CD4-positive, alpha-beta T cell treated with Interleukin-2 at 100 ng/mL for 4 hours (primary cell): Measurements from ENCODE around the gene BLTP3B.
"Not testable (repeated sequence)": the region's sequence is repeated elsewhere in the genome, so short reads cannot be mapped to it uniquely, and the experiment has no call there.

Experiments used
- DNase-seq: peaks from one replicate; pipeline ENCODE4 v3.0.0-alpha.2; 2020; ENCODE audit warnings: low spot score

The BLTP3B gene, protein sequence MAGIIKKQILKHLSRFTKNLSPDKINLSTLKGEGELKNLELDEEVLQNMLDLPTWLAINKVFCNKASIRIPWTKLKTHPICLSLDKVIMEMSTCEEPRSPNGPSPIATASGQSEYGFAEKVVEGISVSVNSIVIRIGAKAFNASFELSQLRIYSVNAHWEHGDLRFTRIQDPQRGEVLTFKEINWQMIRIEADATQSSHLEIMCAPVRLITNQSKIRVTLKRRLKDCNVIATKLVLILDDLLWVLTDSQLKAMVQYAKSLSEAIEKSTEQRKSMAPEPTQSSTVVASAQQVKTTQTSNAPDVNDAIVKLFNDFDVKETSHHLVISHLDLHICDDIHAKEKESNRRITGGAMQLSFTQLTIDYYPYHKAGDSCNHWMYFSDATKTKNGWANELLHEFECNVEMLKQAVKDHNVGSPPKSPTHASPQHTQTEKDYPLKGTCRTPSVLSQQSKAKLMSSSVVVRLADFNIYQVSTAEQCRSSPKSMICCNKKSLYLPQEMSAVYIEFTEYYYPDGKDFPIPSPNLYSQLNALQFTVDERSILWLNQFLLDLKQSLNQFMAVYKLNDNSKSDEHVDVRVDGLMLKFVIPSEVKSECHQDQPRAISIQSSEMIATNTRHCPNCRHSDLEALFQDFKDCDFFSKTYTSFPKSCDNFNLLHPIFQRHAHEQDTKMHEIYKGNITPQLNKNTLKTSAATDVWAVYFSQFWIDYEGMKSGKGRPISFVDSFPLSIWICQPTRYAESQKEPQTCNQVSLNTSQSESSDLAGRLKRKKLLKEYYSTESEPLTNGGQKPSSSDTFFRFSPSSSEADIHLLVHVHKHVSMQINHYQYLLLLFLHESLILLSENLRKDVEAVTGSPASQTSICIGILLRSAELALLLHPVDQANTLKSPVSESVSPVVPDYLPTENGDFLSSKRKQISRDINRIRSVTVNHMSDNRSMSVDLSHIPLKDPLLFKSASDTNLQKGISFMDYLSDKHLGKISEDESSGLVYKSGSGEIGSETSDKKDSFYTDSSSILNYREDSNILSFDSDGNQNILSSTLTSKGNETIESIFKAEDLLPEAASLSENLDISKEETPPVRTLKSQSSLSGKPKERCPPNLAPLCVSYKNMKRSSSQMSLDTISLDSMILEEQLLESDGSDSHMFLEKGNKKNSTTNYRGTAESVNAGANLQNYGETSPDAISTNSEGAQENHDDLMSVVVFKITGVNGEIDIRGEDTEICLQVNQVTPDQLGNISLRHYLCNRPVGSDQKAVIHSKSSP (N-terminal part only)

DNA sequence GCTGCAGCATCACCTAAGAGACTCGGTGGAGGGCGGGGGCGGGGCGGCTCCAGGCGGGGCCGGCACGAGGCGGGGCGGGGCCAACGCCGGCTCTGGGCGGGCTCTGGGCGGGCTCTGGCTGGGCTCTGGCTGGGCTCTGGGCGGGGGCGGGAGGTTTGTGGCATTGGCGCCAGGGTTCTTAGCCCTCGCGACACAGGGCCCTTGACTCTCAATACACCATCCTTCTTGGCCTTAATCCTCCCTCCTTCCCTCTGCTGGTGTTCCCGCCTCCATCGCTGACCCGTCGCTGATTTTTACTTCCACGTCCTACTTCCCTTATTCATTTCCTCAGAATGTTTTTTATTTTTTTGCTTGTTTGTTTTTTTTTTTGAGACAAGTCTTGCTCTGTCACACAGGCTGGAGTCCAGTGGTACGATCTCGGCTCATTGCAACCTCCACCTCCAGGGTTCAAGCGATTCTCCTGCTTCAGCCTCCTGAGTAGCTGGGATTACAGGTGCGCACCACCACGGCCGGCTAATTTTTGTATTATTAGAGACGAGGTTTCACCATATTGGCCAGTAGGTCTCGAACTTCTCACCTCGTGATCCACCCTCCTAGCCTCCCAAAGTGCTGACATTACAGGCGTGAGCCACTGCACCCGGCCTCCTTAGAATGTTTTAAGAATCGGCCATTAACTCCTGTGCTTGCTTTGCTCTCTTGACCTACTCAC lies at the start of gene BLTP3B:
Gene BLTP3B, minus strand, starts transcription at position 24 of the 709 bp plus-strand sequence. CDS start 239 bp downstream, outside the sequence.
- peak; percentile 89 for DNase-seq

DNA sequence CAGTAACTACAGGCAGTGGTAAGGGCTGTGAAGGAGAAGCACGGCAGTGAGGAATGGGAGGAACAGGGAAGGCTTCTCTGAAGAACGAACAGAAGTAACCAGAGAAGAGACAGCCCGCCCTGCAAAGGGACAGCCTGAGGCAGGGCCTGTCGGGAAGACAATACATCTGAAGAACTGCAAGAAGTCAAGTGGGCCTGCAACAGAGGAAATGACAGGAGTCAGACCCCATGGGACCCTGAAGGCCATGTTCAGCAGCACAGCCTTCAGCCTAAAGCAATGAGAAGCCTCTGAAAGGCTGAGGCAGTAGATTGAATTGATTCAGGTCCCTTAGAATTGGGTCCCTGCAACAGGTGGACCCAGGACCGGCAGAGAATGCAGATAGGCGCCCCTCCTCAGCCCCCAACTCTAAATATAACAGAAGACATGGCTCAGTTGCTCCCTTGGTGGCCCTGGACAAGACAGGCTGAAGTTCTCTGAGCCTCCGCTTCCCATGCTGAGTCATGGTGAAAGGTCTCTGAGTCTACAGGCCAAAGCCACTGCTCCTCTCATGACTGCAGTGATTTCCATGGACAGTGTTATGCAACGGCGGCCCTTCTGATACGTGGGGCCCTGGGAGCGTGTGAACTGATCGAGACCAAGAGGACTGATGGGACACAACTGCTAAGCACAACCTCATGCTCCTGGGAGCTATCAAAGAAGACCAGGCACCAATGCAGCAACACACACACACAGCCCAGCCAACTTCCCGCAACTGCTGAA lies 47.1 kb upstream of the BLTP3B start:
- DNase-seq: no peak

DNA sequence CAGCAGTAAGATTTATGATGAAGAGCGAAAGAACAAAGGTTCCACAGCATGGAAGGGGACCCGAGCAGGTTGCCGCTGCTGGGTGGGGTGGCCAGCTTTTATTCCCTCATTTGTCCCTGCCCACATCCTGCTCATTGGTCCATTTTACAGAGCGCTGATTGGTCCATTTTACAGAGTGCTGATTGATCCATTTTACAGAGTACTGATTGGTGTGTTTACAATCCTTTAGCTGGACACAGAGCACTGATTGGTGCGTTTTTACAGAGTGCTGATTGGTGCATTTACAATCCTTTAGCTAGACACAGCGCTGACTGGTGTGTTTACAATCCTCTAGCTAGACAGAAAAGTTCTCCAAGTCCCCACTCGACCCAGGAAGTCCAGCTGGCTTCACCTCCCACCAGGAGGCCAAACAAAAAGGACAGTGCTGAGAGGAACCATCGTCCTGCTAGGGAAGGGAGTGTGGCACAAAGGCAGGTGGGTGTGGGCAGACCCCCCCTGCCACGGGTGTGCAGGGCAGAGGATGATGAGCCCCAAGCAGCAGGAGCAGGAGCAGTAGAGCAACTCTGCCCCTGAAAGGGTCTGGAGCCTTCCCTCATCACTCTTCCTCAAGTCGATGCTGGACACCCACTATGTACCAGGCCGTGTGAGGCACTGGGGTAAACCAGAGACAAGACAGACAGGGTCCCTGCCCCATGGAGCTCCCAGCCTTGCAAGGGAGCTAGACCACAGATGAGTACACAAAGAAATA lies 46.4 kb upstream of the BLTP3B start:
- not testable (repeated sequence) for DNase-seq

DNA sequence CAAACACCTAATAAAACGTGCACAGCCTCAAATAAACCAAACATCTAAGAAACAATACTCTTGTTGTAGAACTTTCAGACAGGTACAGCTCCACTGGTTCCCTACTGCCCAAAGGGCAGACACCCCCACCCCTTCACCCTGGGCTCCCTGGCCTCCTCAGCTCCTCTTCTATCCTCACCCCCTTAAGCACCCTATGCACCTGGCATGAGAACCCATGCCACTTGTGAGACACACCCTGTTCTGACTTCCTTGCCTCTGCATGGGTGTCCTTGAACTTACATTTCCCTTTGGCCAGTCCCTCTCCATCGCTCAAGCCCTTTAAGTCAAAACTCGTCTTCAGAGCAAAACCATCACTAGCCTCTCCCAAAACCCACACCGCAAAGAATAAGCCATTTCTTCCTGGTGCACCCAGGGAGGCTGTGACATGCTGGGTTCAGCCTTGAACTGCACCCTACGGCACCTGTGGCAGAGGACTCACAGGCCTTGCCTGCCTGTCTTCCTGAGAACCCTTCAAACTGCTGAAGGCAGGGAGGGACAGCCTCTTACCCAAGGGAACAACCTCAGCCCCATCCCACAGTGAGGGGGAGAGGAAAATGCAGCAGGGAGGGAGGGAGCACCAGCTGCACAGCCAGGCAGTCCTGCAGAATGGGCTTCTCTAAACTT lies 45.3 kb upstream of the BLTP3B start:
- no peak for DNase-seq

DNA sequence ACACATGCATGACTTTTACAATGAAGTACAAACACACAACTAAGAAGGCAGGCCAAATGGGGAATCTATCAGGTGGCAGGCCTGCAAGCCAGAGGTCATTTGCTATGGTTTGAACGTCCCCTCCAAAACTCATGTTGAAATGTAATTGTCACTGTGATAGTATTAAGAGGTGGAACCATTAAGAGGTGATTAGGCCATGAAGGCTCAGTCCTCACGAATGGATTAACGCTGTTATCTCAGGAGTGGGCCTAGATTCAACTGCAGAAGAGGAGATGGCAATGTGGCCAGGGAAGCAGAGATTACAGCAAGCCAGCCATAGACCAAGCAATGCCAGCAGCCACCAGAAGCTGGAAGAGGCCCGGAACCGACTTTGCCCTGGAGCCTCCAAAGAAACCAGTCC lies 44.4 kb upstream of the BLTP3B start:
- DNase-seq: no peak

DNA sequence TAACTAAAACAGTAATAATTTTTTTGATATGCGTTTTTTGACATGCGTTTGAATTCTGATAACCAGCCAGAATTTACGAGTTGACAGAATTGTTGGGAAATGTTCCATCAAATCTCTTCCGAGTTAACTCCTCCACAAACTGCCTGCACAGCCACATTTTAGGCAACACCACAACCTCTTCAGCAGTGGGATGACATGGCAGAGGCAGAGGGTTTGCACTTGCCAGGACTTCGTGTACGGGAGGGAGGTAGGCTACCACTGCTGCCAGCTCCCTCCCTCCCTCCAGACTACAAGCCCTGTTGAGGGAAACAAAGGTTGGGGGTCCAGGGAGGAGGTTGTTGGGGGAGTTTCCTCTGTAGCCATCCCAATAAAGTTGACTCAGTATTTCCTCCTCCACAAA lies 43.4 kb upstream of the BLTP3B start:
- DNase-seq: no peak

DNA sequence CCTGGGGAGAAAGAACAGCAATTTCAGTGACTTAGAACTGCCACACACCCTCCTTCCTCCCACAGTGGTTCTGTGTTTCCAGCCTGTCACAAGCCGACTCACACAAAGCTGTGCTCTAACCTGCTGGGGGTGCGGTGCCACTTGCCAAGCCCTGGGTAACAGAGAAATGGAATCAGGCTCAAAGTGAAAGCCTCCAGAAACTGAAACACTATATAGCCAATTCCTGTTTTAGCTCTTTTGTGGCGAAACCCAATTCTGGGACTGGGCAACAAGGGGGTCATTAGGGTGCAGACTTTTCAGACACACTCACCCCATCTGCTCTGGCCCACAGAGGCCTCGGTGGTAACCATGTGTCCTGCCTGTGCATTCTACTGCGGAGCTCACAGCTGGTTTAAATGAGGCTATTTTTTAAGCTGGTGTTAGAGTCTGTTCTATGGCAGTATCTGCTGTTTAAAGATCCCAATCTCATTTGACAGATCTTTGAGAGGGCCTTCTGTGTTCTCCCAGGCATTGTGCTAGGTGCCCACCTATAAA lies 42.8 kb upstream of the BLTP3B start:
- DNase-seq: no peak

DNA sequence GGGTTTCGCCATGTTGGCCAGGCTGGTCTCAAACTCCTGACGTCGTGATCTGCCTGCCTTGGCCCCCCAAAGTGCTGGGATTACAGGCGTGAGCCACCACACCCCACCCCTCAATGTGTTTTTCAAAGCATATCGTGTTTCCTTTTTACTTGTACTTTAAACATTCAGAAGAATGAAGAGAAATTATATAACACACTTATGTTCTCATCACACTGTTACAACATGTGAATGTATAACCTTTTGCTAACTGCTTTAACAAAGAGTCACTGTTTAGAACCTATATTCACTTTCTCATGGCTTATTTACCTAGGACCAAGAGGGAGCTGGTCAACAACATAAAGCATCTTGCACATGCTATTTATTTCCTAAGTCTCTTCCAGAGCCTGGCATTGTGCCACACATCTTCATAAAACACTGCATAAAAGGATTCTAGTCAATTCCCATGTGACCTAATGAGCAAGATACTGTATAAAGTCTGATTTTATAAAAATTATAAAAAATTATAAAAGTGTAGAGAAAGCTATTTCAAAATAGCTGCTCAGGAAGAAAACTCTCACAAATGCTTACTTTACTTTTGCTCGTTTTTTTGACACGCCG lies 42.0 kb upstream of the BLTP3B start:
- DNase-seq: no peak

DNA sequence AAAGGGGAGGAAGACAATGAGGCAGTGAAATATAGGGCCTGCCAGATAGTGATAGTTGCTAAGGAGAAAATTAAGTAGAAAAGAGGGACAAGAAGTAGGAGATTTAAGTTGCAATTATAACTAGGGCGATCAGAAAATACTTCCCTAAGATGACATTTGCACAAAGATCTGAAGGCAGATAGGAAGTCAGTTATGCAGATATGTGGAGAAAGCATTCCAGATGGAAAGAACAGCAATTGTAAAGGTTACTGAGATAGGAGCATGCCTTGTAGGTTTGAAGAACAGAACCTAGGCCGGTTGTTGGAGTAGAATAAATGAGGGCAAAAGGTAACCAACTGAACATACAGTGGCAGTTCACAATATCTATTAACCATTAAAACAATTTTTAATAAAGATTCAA lies 36.6 kb upstream of the BLTP3B start:
- no peak for DNase-seq

DNA sequence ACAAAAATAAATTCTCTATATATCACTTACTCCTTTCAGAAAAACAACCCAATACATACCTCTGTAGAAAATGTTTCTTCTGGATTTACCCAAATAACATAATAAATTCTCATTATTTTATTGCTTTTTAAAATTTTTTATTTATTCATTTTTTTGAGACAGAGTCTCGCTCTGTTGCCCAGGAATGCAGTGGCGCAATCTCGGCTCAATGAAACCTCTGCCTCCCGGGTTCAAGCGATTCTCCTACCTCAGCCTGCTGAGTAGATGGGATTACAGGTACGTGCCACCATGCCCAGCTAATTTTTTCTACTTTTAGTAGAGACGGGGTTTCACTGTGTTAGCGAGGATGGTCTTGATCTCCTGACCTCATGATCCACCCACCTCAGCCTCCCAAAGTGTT lies 33.8 kb upstream of the BLTP3B start:
- not testable (repeated sequence) for DNase-seq

DNA sequence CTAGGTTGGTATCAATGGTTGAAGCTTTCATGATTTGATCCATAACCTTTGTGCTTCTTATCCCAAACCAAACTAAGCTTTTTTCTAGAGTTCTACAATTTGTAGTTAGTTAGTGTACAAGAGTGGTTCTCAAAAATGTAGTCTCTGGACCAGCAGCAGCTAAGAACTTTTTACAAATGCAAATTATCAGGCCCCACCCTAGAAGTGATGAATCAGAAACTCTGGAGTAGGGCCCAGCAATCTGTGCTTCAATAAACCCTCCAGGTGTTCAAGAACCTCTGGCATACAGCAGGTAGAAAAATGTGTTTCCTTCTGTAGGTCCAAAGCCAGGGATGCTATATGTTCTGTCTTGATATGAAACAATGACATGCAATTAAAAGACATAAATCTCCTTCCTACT lies 31.8 kb upstream of the BLTP3B start:
- no peak for DNase-seq

DNA sequence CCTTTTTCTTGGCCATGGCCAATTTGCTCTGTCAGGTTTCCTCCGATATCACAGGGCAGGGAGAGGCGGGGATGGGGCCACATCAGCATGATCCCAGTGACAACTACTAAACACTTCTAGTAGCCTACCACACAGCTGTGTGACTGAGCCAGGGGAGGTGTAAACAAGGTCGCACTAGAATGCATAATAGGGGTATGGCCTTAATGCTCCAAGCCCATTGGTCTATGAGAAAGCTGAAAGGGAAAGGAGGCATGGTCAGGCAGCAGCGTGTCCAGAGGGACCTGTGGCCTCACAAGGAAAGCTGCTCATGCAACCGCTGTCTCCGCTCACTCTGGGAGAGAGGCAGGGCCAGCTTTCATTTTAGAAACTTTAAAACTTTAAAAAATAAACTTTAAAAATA lies 30.4 kb upstream of the BLTP3B start:
- no peak for DNase-seq

DNA sequence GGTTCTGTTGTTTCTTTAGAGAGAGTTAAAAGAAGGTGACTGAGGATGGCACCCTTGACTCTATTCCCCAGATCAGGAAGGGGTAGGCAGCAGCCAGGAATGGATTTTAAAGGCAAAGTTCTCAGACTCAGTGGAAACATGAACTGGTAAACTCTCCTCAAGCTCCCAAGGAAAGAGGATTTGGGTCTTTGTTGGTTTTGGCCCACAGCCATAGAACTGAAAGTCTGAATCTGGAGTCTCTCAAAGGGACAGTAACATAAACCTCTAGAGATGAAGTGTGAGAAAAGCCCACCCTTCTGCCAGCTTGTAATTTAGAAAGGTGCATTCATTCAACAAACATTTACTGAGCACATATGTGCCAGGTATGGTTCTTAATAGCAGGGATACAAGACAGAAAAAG lies 28.6 kb upstream of the BLTP3B start:
- no peak for DNase-seq

DNA sequence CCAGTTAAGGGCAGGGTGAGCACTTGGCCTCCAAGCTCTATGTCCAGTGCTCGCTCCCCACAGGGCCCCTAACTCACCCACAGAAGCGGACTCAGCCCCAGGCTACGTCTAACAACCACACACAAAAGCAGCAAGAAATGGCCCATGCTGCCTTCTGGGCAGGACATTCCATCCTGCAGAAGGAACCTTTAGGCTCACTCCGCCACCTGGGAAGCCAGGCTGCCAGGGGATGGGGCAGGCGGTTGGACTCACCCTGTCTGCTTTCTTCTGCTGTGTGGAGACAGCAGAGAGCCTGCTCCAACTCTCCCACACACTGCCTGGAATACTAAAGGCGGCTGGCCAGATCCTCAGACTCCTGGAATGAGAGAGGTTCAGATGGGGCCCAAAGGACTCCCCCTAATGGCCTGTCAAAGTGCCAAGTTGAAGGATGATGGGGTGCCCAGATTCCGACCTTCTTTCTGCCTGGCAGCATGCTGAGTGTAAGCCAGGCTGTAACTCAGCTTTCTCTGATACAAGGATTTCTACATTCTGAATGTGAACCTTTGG lies 27.7 kb upstream of the BLTP3B start:
- DNase-seq: no peak

DNA sequence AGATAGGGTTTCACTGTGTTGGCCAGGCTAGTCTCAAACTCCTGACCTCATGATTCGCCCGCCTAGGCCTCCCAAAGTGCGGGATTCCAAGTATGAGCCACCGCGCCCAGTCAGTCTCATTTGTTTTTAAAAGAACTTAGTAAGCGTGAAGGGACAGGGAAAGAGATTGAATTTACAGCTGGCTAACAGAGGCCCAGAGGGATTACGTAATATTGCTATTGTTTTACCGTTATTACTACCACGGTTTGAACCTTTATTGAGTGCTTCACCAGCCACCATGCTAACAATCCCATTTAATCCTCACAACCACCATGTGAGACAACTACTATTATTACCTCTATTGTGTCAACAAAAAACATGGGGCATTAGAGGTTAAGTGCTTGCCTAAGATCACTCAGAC lies 26.7 kb upstream of the BLTP3B start:
- DNase-seq: no peak

DNA sequence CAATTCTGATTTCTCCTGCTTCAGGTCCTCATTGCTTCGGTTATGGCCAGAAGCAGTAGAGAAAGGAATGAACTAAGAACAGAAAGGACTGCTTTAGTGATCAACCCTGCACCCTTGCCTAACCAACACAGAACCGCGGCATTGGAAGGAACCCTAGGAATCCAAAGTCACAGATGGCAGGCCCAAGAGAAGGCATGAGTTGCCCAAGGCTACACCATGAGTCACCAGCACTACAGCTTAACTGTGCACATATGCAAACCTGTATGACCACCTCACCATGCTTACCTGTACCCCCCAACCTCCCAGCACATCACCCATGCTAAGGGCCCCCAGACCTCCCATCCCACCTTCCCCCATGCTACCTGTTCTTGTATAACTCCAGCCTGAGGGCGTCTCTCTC lies 25.9 kb upstream of the BLTP3B start:
- no peak for DNase-seq

DNA sequence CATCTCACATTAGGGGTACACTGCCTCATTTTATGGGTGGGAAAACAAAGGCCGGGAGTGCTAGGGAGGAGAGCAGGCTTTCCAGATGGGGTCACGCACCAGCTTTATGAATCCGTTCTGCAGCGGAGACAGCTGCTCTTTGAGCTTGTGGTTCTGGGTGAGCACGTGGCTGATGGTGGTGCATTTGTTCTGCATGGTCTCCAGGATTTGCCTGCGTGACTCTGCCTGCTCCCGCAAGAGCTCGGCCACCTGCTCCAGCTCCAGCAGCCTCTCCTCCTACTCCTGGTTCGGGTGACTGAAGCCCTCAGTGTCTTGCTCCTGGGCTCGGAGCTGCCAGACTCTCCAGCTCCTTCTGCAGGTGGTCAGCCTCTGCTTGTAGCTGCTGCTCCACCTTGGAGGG lies 23.6 kb upstream of the BLTP3B start:
- no peak for DNase-seq

DNA sequence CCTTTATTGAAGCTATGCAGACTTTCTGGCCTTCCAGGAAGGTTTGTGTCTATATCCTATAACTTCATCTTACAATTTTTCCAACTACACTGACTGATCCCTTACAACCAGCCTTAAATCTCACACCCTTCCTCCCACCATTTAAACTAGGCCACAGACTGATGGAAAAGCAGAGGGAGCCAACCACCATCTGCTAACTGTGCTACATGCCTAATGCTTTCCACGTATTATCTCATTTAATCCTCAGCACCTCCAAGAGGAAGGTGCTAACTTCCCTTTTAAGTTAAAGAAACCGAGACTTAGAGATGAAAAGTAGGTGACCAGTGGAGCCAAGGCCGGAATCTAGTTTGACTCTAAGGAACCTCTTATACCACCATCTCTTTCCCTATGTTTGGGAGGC lies 22.7 kb upstream of the BLTP3B start:
- DNase-seq: no peak
